ENCODE results near the gene SIK3.

The SIK3 gene

DNA sequence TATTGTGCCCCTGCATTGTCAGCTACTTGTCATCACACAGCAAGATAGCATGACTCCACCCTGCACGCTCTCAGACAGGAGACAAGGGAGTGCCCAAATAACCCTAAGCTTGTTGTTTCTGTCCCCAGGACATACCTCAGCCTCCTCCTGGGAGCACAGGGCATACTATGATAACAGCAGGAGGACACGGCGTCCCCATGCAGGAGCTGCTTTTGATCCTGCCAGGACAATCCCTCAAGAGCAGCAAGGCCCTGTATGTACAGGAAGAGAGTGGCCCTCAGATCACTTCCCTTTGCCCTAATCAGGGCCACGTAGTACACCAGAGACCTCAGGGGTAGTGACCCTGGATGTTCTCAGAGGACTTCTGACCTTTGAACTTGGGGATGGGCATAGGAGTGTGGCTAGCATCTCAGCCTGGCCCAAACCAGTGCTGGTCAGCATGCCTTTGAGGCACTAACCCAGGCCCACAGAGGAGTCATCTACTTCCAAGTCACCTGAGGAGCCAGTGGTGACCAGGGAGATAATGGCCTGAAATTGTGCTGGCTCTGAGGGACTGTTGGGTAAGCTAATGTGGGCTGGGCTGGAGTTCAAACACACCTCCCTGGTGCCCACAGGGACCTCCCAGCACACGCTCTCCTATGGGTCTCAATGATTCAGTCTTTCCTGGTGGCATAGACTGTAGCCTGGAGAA lies 284.3 kb downstream of the SIK3 start:
- Histone ChIP-seq H3K4me3 (no peak overlapping the region), H3K36me3 (no peaks in the 10 kb centered on the region), H3K9me3 (no peaks in the 10 kb centered on the region), H3K27me3 (no peaks in the 10 kb centered on the region), H3K27ac (no peak overlapping the region), H3K4me1 (peaks cover 0 to 3% (median 0%) of the 10 kb centered on the region in 4 donors)
- TF ChIP-seq, protein P1, sequence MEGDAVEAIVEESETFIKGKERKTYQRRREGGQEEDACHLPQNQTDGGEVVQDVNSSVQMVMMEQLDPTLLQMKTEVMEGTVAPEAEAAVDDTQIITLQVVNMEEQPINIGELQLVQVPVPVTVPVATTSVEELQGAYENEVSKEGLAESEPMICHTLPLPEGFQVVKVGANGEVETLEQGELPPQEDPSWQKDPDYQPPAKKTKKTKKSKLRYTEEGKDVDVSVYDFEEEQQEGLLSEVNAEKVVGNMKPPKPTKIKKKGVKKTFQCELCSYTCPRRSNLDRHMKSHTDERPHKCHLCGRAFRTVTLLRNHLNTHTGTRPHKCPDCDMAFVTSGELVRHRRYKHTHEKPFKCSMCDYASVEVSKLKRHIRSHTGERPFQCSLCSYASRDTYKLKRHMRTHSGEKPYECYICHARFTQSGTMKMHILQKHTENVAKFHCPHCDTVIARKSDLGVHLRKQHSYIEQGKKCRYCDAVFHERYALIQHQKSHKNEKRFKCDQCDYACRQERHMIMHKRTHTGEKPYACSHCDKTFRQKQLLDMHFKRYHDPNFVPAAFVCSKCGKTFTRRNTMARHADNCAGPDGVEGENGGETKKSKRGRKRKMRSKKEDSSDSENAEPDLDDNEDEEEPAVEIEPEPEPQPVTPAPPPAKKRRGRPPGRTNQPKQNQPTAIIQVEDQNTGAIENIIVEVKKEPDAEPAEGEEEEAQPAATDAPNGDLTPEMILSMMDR (IDR thresholded peaks at IDR 0.05): no peak
- intact Hi-C loops (cut with DNase I; ENCODE audit: low total_unique reads): no loop called here
- DNase-seq: no peak

DNA sequence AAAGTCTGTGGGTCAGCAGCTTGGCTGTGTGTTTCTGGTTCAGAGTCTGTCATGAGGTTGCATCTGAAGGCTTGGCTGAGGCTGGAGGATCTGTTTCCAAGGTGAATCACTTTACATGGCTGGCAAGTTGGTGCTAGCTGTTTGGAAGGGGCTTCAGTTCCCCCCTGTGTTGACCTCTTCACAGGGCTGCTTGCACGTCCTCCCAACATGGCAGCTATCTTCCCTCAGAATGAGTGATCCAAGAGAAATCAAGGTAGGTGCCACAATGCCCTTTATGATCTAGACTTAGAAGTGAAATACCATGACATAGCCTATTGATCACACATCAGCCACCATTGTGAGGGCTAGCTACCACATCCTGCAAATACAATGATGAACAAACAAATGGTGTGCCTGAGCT lies 285.1 kb downstream of the SIK3 start:
- Histone ChIP-seq H3K27ac (no peak overlapping the region), H3K36me3 (no peaks in the 10 kb centered on the region), H3K4me1 (peaks cover 0 to 3% (median 0%) of the 10 kb centered on the region in 4 donors), H3K27me3 (no peaks in the 10 kb centered on the region), H3K9me3 (no peaks in the 10 kb centered on the region), H3K4me3 (no peak overlapping the region)
- DNase-seq: no peak
- intact Hi-C loops (cut with DNase I; ENCODE audit: low total_unique reads): no loop called here
- TF ChIP-seq, protein P1 (IDR thresholded peaks at IDR 0.05): no peak

DNA sequence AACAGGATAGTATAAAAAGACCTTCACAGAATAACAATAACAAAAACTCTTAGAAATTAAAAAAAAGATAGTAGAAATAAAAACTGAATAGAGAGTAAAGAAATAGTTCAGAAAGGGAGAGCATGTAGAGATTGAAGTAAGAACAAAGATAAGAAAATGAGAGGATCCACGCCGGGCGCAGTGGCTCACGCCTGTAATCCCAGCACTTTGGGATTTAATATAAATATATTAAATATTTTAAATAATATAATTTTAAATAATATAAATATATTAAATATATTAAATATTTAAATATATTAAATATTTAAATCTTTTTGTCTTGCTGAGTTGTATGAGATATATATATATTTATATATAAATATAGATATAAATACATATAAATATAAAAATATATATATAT lies 286.1 kb downstream of the SIK3 start:
- Histone ChIP-seq H3K4me3 (no peak overlapping the region), H3K4me1 (peaks cover 0 to 3% (median 0%) of the 10 kb centered on the region in 4 donors), H3K9me3 (no peaks in the 10 kb centered on the region), H3K36me3 (no peaks in the 10 kb centered on the region), H3K27me3 (no peaks in the 10 kb centered on the region), H3K27ac (no peak overlapping the region)
- intact Hi-C loops (cut with DNase I; ENCODE audit: low total_unique reads): no loop called here
- no peak for DNase-seq
- TF ChIP-seq, protein P1 (IDR thresholded peaks at IDR 0.05): no peak

DNA sequence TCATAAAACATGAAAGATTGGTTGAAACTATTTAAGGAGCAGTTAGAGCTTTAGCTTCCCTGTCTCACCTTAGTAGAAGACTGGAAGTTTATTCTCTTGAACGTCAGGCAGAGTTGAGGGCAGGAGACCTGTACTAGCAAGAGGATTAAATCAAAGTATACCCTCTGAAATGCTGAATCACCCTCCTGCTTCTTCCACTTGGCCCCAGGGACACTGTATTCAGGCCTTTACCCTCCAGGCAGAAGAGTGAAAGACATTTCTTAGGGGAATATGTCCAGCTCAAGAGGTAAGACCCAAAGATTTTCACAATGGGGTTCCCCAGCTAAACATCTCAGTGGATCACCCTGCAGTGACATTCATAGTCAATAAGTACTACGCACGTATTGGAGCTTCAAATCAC lies 287.0 kb downstream of the SIK3 start:
- no peaks in the 10 kb centered on the region for H3K36me3 ChIP-seq
- H3K4me3 ChIP-seq: no peak overlapping the region
- no peaks in the 10 kb centered on the region for H3K9me3 ChIP-seq
- no peak overlapping the region for H3K27ac ChIP-seq
- no peaks in the 10 kb centered on the region for H3K27me3 ChIP-seq
- TF ChIP-seq, protein P1 (IDR thresholded peaks at IDR 0.05): no peak
- intact Hi-C loops (cut with DNase I; ENCODE audit: low total_unique reads): no loop called here
- DNase-seq: no peak
- peaks cover 0 to 3% (median 0%) of the 10 kb centered on the region in 4 donors for H3K4me1 ChIP-seq

DNA sequence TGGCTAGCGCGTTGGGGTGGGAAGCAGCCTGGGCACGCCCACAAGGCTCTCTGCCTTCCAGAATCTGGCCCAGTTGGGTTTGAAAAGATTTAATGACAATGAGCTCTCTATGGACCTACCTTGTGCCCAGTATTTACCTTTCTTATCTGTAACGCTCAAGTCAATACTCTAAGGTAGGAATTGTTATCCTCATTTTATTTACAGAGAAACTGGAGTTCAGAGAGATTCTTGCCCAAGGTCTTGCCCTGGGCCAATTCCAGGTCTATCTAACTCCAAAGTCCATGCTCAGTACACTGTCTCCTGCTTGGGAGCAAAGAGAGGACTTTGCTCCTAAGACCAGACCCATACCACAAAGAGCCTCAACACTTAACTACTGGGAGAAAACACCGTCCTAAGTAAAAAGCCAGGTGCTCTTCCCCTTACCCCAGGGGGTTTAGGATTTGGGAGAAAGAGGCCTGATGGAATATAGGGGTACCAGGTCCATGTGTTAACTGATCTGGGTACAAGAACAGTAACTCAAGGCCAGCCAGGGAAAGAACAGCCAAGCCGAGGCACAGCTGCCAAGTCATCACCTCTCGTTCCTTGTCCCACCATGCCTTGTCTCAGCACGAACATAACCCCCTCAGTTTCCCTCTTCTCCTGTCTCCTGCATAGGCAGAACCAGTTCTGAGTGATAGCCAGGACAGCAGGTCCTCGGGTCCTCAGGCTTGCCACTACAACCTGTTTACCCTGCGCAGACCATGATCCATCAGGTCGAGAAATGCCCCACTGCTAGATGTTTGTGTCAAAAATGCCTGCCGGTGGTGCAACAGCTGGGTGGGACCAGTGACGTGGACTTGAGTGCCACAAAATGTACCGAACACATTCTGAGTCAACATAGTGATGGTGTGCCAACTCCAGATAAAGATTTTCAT lies 289.7 kb downstream of the SIK3 start:
- DNase-seq: no peak
- H3K36me3 ChIP-seq: no peaks in the 10 kb centered on the region
- no peaks in the 10 kb centered on the region for H3K4me1 ChIP-seq
- TF ChIP-seq, protein P1 (IDR thresholded peaks at IDR 0.05): no peak
- no peak overlapping the region for H3K27ac ChIP-seq
- no peak overlapping the region for H3K4me3 ChIP-seq
- intact Hi-C loops (cut with DNase I; ENCODE audit: low total_unique reads): no loop called here
- no peaks in the 10 kb centered on the region for H3K9me3 ChIP-seq
- no peaks in the 10 kb centered on the region for H3K27me3 ChIP-seq
